H1 (cell line): ENCODE results near the gene TMEM40. TPM values are rescaled to one million over a fixed set of nuclear protein-coding genes. Genes with fewer than 3 reads are reported as not detected.

Experiments
- CTCF ChIA-PET: fragments of 300-600 bp; sonication (Branson Sonifier 250); formaldehyde crosslinking; loops from one replicate; lab custom pipeline; 2021; ENCODE audit not compliant: partially characterized antibody; lab: Charles Lee
- POLR2A ChIA-PET: fragments of 300-600 bp; sonication (Branson Sonifier 250); formaldehyde crosslinking; loops from one replicate; lab custom pipeline; 2021; ENCODE audit warnings: inconsistent platforms; ENCODE audit not compliant: partially characterized antibody; lab: Charles Lee
- DNase-seq, 2 experiments: peaks; one replicate each; pipeline versions ENCODE4 v3.0.0 to v3.0.0-alpha.2; 2010 to 2022; ENCODE audit warnings: low spot score in 2 of 2, low read depth in 1 of 2, mixed read lengths in 1 of 2
- FAIRE-seq: peaks from 2 replicates; lab custom pipeline; 2011; peaks lifted over from hg19 to GRCh38; lab: Jason Lieb, UNC
- H2AFZ ChIP-seq: 2 replicates; pipeline ENCODE4 v1.8.1; 2012; ENCODE audit warnings: low read length, inconsistent platforms
- H2AK5ac ChIP-seq: 2 replicates; pipeline ENCODE4 v1.6.1; 2013; ENCODE audit warnings: low read depth, low read length
- H2BK120ac ChIP-seq: replicated peaks from 2 replicates; pipeline ENCODE3; 2013; ENCODE audit warnings: low read depth, low read length, inconsistent platforms
- H2BK12ac ChIP-seq: 2 replicates; pipeline ENCODE4 v1.6.1; 2013; ENCODE audit warnings: low read depth, low read length
- H2BK15ac ChIP-seq: 2 replicates; pipeline ENCODE4 v1.6.1; 2013; ENCODE audit warnings: low read length
- H2BK20ac ChIP-seq: 2 replicates; pipeline ENCODE4 v1.6.1; 2013; ENCODE audit warnings: low read length
- H2BK5ac ChIP-seq: 2 replicates; pipeline ENCODE4 v1.6.1; 2013; ENCODE audit warnings: low read depth, low read length
- H3K14ac ChIP-seq: 2 replicates; pipeline ENCODE4 v1.6.1; 2013; ENCODE audit warnings: inconsistent platforms; ENCODE audit not compliant: insufficient read length
- H3K18ac ChIP-seq: 2 replicates; pipeline ENCODE4 v1.6.1; 2013; ENCODE audit warnings: low read length; ENCODE audit errors: extremely low read depth
- H3K23ac ChIP-seq: 2 replicates; pipeline ENCODE4 v1.6.1; 2013; ENCODE audit warnings: inconsistent platforms; ENCODE audit not compliant: insufficient read length
- H3K23me2 ChIP-seq: 2 replicates; pipeline ENCODE4 v1.6.1; 2013; ENCODE audit warnings: low read depth, low read length
- H3K27ac ChIP-seq: 2 replicates; pipeline ENCODE4 v1.6.1; 2011; ENCODE audit warnings: low read depth, low read length, inconsistent platforms
- H3K27me3 ChIP-seq, 4 experiments: replicated peaks in 1 of 4; 1 replicate in 1 of 4; 2 replicates in 3 of 4; pipeline versions ENCODE4 v1.6.1 to v1.8.1; 2011 to 2013; ENCODE audit warnings: low read length in 3 of 4, mild to moderate bottlenecking in 3 of 4, inconsistent platforms in 2 of 4, mixed read lengths in 2 of 4, moderate library complexity in 1 of 4; ENCODE audit not compliant: control insufficient read depth in 3 of 4, insufficient read depth in 3 of 4; ENCODE audit errors: extremely low read depth in 1 of 4
- H3K36me3 ChIP-seq, 4 experiments: 2 replicates each; pipeline versions ENCODE4 v1.6.1 to v1.8.1; 2011 to 2013; ENCODE audit warnings: mild to moderate bottlenecking in 4 of 4, low read length in 3 of 4, moderate library complexity in 2 of 4, control low read depth in 1 of 4, inconsistent platforms in 1 of 4; ENCODE audit not compliant: insufficient read depth in 4 of 4, control insufficient read depth in 2 of 4
- H3K4ac ChIP-seq: replicated peaks from 2 replicates; pipeline ENCODE3; 2013; ENCODE audit warnings: low read length, low read depth, mixed read lengths, inconsistent platforms; ENCODE audit not compliant: insufficient read length
- H3K4me1 ChIP-seq, 4 experiments: replicated peaks in 1 of 4; 1 replicate in 1 of 4; 2 replicates in 3 of 4; pipeline versions ENCODE4 v1.6.1 to v1.8.1; 2011 to 2013; ENCODE audit warnings: low read length in 3 of 4, inconsistent platforms in 2 of 4, mixed read lengths in 1 of 4; ENCODE audit not compliant: insufficient read depth in 4 of 4, control insufficient read depth in 3 of 4
- H3K4me2 ChIP-seq, 2 experiments: 2 replicates each; pipeline versions ENCODE4 v1.6.1 to v1.8.1; 2011 to 2013; ENCODE audit warnings: low read depth in 2 of 2, low read length in 2 of 2, control low read depth in 1 of 2, inconsistent platforms in 1 of 2, mild to moderate bottlenecking in 1 of 2; ENCODE audit not compliant: insufficient read depth in 1 of 2
- H3K4me3 ChIP-seq, 4 experiments: fragments of 200-600, 300-600 bp in 1 of 4; sonication (generic), shearing (Covaris generic), sonication (Bioruptor Twin) in 1 of 4; 2 replicates each; pipeline versions ENCODE4 v1.5.1 to v1.8.1; 2011 to 2016; ENCODE audit warnings: low read length in 4 of 4, low read depth in 3 of 4, control low read depth in 2 of 4, inconsistent platforms in 2 of 4, mild to moderate bottlenecking in 2 of 4, mixed read lengths in 1 of 4, moderate library complexity in 1 of 4; ENCODE audit not compliant: insufficient read depth in 2 of 4; ENCODE audit errors: extremely low read depth in 1 of 4
- H3K56ac ChIP-seq: replicated peaks from 2 replicates; pipeline ENCODE3; 2013; ENCODE audit warnings: low read depth, mild to moderate bottlenecking, mixed read lengths, low read length, inconsistent platforms; ENCODE audit not compliant: insufficient read length
- H3K79me1 ChIP-seq: 2 replicates; pipeline ENCODE4 v1.6.1; 2013; ENCODE audit warnings: low read depth, low read length, control low read depth
- H3K79me2 ChIP-seq, 2 experiments: 2 replicates each; pipeline versions ENCODE4 v1.6.1 to v1.8.1; 2012 to 2013; ENCODE audit warnings: low read length in 2 of 2, mild to moderate bottlenecking in 2 of 2, inconsistent platforms in 1 of 2; ENCODE audit not compliant: insufficient read depth in 2 of 2, control insufficient read depth in 1 of 2
- H3K9ac ChIP-seq, 4 experiments: replicated peaks in 1 of 4; 1 replicate in 1 of 4; 2 replicates in 3 of 4; pipeline versions ENCODE4 v1.6.1 to v1.8.1; 2011 to 2013; ENCODE audit warnings: low read depth in 3 of 4, low read length in 3 of 4, control low read depth in 2 of 4, mild to moderate bottlenecking in 2 of 4, moderate library complexity in 2 of 4, inconsistent platforms in 1 of 4; ENCODE audit errors: extremely low read depth in 1 of 4
- H3K9me3 ChIP-seq, 2 experiments: 2 replicates each; pipeline versions ENCODE4 v1.6.1 to v1.8.1; 2012 to 2013; ENCODE audit warnings: mild to moderate bottlenecking in 2 of 2, moderate library complexity in 2 of 2, control low read depth in 1 of 2, inconsistent platforms in 1 of 2, low read depth in 1 of 2, low read length in 1 of 2, mixed read lengths in 1 of 2; ENCODE audit not compliant: insufficient read depth in 2 of 2
- H4K20me1 ChIP-seq, 2 experiments: replicated peaks in 1 of 2; 2 replicates each; pipeline versions ENCODE3 to v1.8.1; 2011 to 2013; ENCODE audit warnings: inconsistent platforms in 2 of 2, low read length in 2 of 2, mild to moderate bottlenecking in 1 of 2; ENCODE audit not compliant: insufficient read depth in 2 of 2, control insufficient read depth in 1 of 2
- H4K5ac ChIP-seq: 2 replicates; pipeline ENCODE4 v1.6.1; 2013; ENCODE audit warnings: low read length, low read depth, mixed read lengths, inconsistent platforms; ENCODE audit not compliant: insufficient read length
- H4K8ac ChIP-seq: 2 replicates; pipeline ENCODE4 v1.8.0; 2013; ENCODE audit warnings: mild to moderate bottlenecking, moderate library complexity, low read length, inconsistent platforms; ENCODE audit not compliant: insufficient read depth; ENCODE audit errors: extremely low read depth
- H4K91ac ChIP-seq: replicated peaks from 2 replicates; pipeline ENCODE3; 2013; ENCODE audit warnings: low read length, mixed read lengths, inconsistent platforms; ENCODE audit not compliant: insufficient read length
- BACH1 ChIP-seq: IDR thresholded peaks from 2 replicates; pipeline ENCODE4 v1.6.1; 2012; ENCODE audit warnings: low read length, improper control_type of control experiment
- CHD2 ChIP-seq: IDR thresholded peaks from 2 replicates; pipeline ENCODE4 v1.6.1; 2012; ENCODE audit warnings: low read length, improper control_type of control experiment
- EZH2 ChIP-seq: fragments of 200-600 bp; sonication (generic); IDR thresholded peaks from 2 replicates; pipeline ENCODE4 v1.7.1; 2012; ENCODE audit warnings: low read depth, mild to moderate bottlenecking, moderate library complexity, low read length, inconsistent platforms; ENCODE audit not compliant: severe bottlenecking
- GTF2F1 ChIP-seq: IDR thresholded peaks from 2 replicates; pipeline ENCODE4 v1.6.1; 2012; ENCODE audit warnings: low read depth, low read length, improper control_type of control experiment, borderline replicate concordance
- HDAC2 ChIP-seq, 2 experiments: fragments of 300-600 bp in 1 of 2; sonication (generic) in 1 of 2; IDR thresholded peaks; 2 replicates each; pipeline ENCODE4 v1.6.1; 2011 to 2012; ENCODE audit warnings: low read depth in 2 of 2, low read length in 2 of 2, mild to moderate bottlenecking in 2 of 2, moderate library complexity in 2 of 2, borderline replicate concordance in 1 of 2, inconsistent platforms in 1 of 2
- HDAC6 ChIP-seq: IDR thresholded peaks from one replicate; pipeline ENCODE4 v1.7.1; 2012; ENCODE audit warnings: low read depth, mild to moderate bottlenecking, inconsistent platforms, low read length, moderate library complexity
- KDM4A ChIP-seq: IDR thresholded peaks from one replicate; pipeline ENCODE4 v1.7.1; 2012; ENCODE audit warnings: low read depth, mild to moderate bottlenecking, moderate library complexity, low read length, inconsistent platforms; ENCODE audit not compliant: severe bottlenecking
- NRF1 ChIP-seq: IDR thresholded peaks from 2 replicates; pipeline ENCODE4 v1.6.1; 2011; ENCODE audit warnings: mild to moderate bottlenecking, low read depth, low read length, improper control_type of control experiment
- RXRA ChIP-seq: IDR thresholded peaks from 2 replicates; pipeline ENCODE4 v1.6.1; 2011; ENCODE audit warnings: low read depth, mild to moderate bottlenecking, low read length, moderate library complexity; ENCODE audit not compliant: insufficient read depth
- SIRT6 ChIP-seq: IDR thresholded peaks from one replicate; pipeline ENCODE4 v1.7.1; 2012; ENCODE audit warnings: low read length, inconsistent platforms
- WGBS, 2 experiments: shearing (Covaris generic) in 1 of 2; methylation state at CpG; one replicate each; pipeline versions ENCODE4 v1.1.6 to v1.1.7; 2013 to 2015; ENCODE audit warnings: low lambda C conversion rate in 2 of 2, mixed read lengths in 2 of 2, inconsistent platforms in 1 of 2, low coverage in 1 of 2, missing lambda C conversion rate in 1 of 2; ENCODE audit not compliant: insufficient replicate concordance in 2 of 2, insufficient coverage in 1 of 2, insufficient read length in 1 of 2; ENCODE audit errors: extremely low coverage in 1 of 2, missing lambda C conversion rate in 1 of 2; 5-methylcytosine and 5-hydroxymethylcytosine counted together
- polyA plus RNA-seq, 7 experiments: library from polyadenylated mRNA; depleted of rRNA in 3 of 7; stranded (reverse) in 5 of 7; unstranded in 2 of 7; fragments of >200 nt in 5 of 7; fragments of 200-250 nt in 2 of 7; gene quantifications; 1 replicate in 5 of 7; 2 replicates in 1 of 7; 4 replicates in 1 of 7; pipeline versions ENCODE4 v1.2.1 to v1.2.3, GENCODE V29; 2011 to 2013; ENCODE audit warnings: missing spikeins in 2 of 7, mixed read lengths in 2 of 7
- total RNA-seq: library from RNA; stranded (reverse); fragmentation: NEBNext Ultra II Directional; extraction: Animal tissue kit (Norgen Biotek cat#: 25700); gene quantifications from 2 replicates; pipeline ENCODE4 v1.2.1, GENCODE V29; 2021
- TF ChIP-seq, protein P1 (sequence below), 3 experiments: IDR thresholded peaks; 1 replicate in 2 of 3; 2 replicates in 1 of 3; pipeline versions ENCODE4 v1.5.1 to v1.6.1; 2011; ENCODE audit warnings: low read length in 3 of 3, mild to moderate bottlenecking in 3 of 3, inconsistent platforms in 2 of 3, low read depth in 1 of 3, moderate library complexity in 1 of 3; ENCODE audit not compliant: insufficient read depth in 1 of 3; ENCODE audit errors: control extremely low read depth in 1 of 3

Gene TMEM40
- total and polyA plus RNA-seq, 2 of the 8 experiments (the other 6 are each of a cell fraction or from before 2014, with no cell fraction given), result 0.18 TPM; not detected in 1

DNA sequence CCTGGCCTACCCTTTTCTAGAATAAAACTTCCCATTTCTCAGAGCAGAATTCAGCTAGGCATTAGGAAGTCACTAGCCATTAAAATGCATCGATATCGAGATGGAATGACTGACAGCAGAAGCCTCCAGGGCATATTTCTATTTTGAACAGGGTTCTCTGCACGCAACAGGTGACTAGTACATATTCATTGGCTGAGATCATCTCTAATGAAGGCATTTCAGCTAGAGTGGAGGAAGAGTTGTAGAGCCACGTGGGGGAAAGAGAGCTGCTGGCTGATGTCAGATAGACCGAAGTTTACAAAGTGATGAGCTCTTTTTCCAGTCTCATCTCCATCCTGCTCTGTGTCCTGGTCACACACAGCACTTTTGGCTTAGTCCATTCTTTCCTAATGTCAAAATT is 7.5 kb downstream of the TMEM40 start:
- Histone ChIP-seq H3K56ac (no peak overlapping the region), H2AK5ac (0 out of 2 replicates have a peak overlapping the region, but pooled peaks have one; percentile 61), H3K79me1 (no peaks in the 10 kb centered on the region), H3K18ac (no peak overlapping the region), H2BK12ac (no peak overlapping the region), H3K23ac (no peak overlapping the region), H2BK120ac (no peak overlapping the region), H3K23me2 (peaks cover under 1% of the 10 kb centered on the region; the same call in 1 of the 2 replicates), H3K14ac (no peak overlapping the region), H4K20me1 (no peaks in the 10 kb centered on the region), H4K5ac (no peak overlapping the region), H3K4me3 (no peak overlapping the region), H2AFZ (0 out of 2 replicates have a peak overlapping the region, but pooled peaks have one; percentile 29), H4K8ac (no peak overlapping the region), H3K27me3 (no peaks in the 10 kb centered on the region), H3K9me3 (no peaks in the 10 kb centered on the region), H2BK15ac (no peak overlapping the region), H3K36me3 (no peaks in the 10 kb centered on the region), H2BK5ac (no peak overlapping the region), H3K79me2 (no peaks in the 10 kb centered on the region), H3K4me1 (0 out of 7 replicates have a peak, but pooled peaks cover 0 to 2% (median 0%) of the 10 kb centered on the region in 4 experiments), H3K9ac (no peak overlapping the region), H4K91ac (no peak overlapping the region), H3K4me2 (no peak overlapping the region), H2BK20ac (no peak overlapping the region), H3K4ac (no peak overlapping the region), H3K27ac (no peak overlapping the region)
- CTCF ChIA-PET, result interaction anchor here (1.4 to 1.7 kb wide), 3 partner anchors 8 to 45 kb away, joined by 5 to 8 read pairs (median 6); no protein-coding TSS in a partner anchor
- DNase-seq (no peak), FAIRE-seq (no peak)
- WGBS, 2 experiments, result 90% methylated on average over 5 of the region's 5 CpGs; no CpG with 5 or more reads in 1 of the 2 experiments
- POLR2A ChIA-PET, result interaction anchor here (0.6 to 0.8 kb wide), 2 partner anchors 13 to 79 kb away, joined by 3 read pairs; no protein-coding TSS in a partner anchor
- TF ChIP-seq, protein P1, sequence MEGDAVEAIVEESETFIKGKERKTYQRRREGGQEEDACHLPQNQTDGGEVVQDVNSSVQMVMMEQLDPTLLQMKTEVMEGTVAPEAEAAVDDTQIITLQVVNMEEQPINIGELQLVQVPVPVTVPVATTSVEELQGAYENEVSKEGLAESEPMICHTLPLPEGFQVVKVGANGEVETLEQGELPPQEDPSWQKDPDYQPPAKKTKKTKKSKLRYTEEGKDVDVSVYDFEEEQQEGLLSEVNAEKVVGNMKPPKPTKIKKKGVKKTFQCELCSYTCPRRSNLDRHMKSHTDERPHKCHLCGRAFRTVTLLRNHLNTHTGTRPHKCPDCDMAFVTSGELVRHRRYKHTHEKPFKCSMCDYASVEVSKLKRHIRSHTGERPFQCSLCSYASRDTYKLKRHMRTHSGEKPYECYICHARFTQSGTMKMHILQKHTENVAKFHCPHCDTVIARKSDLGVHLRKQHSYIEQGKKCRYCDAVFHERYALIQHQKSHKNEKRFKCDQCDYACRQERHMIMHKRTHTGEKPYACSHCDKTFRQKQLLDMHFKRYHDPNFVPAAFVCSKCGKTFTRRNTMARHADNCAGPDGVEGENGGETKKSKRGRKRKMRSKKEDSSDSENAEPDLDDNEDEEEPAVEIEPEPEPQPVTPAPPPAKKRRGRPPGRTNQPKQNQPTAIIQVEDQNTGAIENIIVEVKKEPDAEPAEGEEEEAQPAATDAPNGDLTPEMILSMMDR (IDR thresholded peaks at IDR 0.05; ENCODE audit: control extremely low read depth in 1 of 3, insufficient read depth in 1 of 3, low read depth in 1 of 3, low read length in 3 of 3), result no peak
- TF ChIP-seq SIRT6, result no peak
- TF ChIP-seq HDAC6, result no peak
- TF ChIP-seq CHD2, result no peak
- TF ChIP-seq GTF2F1, result no peak
- TF ChIP-seq KDM4A, result no peak
- TF ChIP-seq RXRA, result no peak
- TF ChIP-seq HDAC2 (IDR thresholded peaks at IDR 0.05; ENCODE audit: borderline replicate concordance in 1 of 2, low read depth in 2 of 2, low read length in 2 of 2), result no peak
- no peak for TF ChIP-seq EZH2
- no peak for TF ChIP-seq NRF1
- TF ChIP-seq BACH1, result no peak
